Measurements from ENCODE around the gene RCN1. TPM values are rescaled to one million over a fixed set of nuclear protein-coding genes. Genes with fewer than 3 reads are reported as not detected.

The RCN1 gene
- total and polyA plus RNA-seq, 9 of the 15 experiments (the other 6 are each of a cell fraction or from before 2014, with no cell fraction given): 2.1 to 8.7 (median 7.2) TPM

DNA sequence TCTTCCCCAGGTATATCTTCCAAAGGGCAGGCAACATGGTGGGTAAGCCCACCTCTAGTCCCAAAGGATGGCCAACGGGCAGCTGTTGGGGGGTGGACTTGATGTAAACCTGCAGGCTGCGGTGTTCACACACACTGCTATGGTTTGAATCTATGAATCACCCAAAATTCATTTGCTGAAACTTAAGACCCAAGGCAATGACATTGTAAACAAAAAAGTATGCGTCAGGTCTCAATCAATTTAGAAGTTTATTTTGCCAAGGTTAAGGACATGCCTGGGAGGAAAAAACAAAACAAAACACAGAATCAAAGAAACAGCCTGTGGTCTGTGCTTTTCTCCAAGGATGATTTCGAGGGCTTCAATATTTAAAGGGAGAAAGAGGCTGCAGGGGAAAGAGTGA lies 18.3 kb downstream of the RCN1 start (continued):
- TF ChIP-seq, protein P1, sequence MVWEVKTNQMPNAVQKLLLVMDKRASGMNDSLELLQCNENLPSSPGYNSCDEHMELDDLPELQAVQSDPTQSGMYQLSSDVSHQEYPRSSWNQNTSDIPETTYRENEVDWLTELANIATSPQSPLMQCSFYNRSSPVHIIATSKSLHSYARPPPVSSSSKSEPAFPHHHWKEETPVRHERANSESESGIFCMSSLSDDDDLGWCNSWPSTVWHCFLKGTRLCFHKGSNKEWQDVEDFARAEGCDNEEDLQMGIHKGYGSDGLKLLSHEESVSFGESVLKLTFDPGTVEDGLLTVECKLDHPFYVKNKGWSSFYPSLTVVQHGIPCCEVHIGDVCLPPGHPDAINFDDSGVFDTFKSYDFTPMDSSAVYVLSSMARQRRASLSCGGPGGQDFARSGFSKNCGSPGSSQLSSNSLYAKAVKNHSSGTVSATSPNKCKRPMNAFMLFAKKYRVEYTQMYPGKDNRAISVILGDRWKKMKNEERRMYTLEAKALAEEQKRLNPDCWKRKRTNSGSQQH (CRISPR knock-in tag; IDR thresholded peaks at IDR 0.05): no peak
- TF ChIP-seq, protein P2, sequence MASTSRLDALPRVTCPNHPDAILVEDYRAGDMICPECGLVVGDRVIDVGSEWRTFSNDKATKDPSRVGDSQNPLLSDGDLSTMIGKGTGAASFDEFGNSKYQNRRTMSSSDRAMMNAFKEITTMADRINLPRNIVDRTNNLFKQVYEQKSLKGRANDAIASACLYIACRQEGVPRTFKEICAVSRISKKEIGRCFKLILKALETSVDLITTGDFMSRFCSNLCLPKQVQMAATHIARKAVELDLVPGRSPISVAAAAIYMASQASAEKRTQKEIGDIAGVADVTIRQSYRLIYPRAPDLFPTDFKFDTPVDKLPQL (IDR thresholded peaks at IDR 0.05; ENCODE audit: extremely low read depth, insufficient read length): no peak
- TF ChIP-seq RFX7 (CRISPR knock-in tag; IDR thresholded peaks at IDR 0.05) (no peak), ZFX (CRISPR knock-in tag; IDR thresholded peaks at IDR 0.05) (no peak), ELK1 (CRISPR knock-in tag; IDR thresholded peaks at IDR 0.05) (no peak), ARNT (IDR thresholded peaks at IDR 0.05) (no peak)
- TF ChIP-seq, protein P3, sequence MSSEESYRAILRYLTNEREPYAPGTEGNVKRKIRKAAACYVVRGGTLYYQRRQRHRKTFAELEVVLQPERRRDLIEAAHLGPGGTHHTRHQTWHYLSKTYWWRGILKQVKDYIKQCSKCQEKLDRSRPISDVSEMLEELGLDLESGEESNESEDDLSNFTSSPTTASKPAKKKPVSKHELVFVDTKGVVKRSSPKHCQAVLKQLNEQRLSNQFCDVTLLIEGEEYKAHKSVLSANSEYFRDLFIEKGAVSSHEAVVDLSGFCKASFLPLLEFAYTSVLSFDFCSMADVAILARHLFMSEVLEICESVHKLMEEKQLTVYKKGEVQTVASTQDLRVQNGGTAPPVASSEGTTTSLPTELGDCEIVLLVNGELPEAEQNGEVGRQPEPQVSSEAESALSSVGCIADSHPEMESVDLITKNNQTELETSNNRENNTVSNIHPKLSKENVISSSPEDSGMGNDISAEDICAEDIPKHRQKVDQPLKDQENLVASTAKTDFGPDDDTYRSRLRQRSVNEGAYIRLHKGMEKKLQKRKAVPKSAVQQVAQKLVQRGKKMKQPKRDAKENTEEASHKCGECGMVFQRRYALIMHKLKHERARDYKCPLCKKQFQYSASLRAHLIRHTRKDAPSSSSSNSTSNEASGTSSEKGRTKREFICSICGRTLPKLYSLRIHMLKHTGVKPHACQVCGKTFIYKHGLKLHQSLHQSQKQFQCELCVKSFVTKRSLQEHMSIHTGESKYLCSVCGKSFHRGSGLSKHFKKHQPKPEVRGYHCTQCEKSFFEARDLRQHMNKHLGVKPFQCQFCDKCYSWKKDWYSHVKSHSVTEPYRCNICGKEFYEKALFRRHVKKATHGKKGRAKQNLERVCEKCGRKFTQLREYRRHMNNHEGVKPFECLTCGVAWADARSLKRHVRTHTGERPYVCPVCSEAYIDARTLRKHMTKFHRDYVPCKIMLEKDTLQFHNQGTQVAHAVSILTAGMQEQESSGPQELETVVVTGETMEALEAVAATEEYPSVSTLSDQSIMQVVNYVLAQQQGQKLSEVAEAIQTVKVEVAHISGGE (CRISPR knock-in tag; IDR thresholded peaks at IDR 0.05): no peak
